ENCODE measurements around the gene PAPOLB.
"Not testable (repeated sequence)": the region's sequence is repeated elsewhere in the genome, so short reads cannot be mapped to it uniquely, and the experiment has no call there.

PAPOLB gene

DNA sequence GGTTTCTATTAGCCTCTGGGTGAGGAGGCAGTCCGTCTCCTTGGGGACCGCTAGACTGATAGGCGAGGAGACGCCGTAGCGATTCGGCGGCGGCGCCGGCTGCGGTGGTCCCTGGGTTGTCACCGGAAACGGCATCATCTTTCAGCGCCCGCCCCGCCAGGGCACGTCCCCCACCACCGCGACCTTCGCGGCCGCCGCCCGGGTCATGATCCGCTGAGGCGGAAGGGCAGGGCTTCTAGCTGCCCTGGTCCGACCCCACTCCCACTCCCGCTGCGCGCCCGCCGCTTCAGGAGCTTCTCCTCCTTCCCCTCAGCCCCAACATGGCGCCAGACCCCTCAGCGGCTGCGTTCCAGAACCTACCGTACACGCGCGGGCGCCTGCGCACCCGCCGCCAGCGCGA, at the start of gene PAPOLB:
Gene PAPOLB (minus strand): TSS at position 358 of the 400 bp plus-strand sequence. CDS start 220 bp downstream, at position 138.
- DNase-seq = peak; percentile 31

DNA sequence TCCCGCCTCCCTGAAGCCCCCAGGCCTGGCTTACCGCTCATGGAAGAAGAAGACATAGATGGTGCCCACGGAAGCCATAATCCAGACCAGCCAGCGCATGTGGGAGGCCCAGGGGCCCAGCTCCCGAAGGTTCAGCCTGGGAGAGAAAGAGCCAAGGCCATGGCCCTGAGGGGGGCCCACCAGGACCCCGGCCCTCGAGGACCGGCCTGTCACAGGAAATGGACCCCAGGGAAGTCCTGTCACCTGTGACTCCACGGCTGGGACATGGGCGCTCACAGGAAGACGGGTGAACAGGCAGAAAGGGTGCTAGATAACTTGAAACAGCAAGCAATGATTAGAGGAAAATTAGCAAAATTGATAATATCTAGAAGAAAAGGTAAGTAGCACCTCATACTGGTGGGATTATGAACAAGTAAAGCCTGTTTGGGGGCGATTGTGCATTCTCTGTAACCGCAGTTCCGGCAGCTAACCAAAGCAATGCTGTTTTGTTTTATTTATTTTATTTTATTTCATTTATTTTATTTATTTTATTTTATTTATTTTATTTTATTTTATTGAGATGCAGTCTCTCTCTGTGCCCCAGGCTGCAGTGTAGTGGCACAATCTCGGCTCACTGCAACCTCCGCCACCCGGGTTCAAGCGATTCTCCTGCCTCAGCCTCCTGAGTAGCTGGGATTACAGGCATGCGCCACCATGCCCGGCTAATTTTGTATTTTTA, 49.4 kb upstream of the PAPOLB start:
- no peak for DNase-seq

DNA sequence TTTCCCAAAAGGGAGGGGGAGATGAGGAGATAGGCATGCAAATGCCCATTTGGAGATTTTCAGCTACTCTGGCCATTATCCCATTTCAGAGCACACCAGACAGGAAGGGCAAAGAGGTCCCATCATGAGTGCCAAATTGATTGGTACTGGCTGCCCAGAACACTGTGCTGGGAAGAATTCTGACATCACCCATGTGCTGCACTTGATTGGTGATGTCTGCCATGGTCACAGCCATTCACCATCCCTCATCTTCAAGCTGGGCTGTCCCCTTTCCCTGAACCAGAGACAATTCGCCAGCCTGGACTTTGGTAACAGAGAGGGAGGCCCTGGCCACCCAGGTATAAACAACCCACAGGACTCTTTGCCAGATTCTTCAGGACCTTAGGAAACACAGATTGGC, 44.9 kb upstream of the PAPOLB start:
- DNase-seq = no peak

DNA sequence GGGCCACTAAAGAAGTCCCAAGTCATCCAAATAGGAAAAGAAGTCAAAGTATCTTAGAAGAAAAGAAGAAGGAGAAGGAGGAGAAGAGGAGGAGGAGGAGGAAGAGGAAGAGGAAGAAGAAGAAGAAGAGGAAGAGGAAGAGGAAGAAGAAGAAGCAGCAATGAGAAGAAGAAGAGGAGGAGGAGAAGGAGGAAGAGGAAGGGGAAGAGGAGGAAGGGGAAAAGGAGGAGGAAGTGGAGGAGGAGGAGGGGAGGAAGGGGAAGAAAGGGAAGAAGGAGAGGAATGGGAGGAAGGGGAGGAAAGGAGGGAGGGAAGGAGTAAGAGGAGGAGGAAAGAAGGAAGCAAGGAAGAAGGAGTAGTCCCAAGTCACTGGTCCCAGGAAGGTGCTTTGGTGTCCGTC, 43.3 kb upstream of the PAPOLB start:
- no peak for DNase-seq

DNA sequence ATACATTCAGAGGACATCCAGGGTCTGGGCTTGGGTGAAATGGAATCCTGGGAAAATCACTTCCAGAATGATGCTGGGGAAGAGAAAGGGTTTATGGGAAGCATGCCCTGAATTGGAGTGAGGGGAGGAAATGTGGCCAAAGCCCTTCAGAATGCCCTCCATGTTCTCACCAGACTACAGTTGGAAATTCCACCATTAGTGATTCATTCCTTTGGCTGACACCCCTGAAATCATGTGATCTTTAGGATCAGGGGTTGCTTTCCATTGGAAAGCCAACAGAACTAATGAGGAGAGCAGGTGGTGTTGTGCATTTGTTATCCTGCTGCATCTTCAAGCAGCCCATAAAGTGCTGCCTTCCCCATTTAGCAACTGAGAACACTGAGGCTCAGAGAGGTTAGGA, 42.5 kb upstream of the PAPOLB start:
- no peak for DNase-seq

GRCh38 chr7:4895766-4896165, 33.9 kb upstream of the PAPOLB start:
- no peak for DNase-seq

DNA sequence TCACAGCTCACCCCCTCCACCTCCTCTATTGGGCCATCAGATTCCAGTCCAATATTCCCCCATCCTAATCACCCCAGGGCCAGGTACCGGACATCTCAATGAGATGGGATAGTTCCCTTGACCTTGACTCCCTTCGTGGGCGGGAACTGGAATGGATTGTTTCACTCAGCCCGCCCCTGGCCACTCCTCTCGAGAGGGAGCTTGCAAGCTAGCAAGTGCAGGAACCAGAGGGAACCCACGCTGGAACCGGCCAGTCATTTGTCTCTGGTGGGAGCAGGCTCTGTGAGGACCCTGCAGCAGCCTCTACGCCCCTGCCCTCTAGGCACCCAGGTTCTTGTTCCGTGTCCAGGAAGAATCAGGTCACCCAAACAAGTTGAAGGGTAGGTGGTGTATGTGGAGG, 32.7 kb upstream of the PAPOLB start:
- DNase-seq = no peak

- DNase-seq = no peak
Observed at GRCh38 chr7:4893929-4894475, 32.2 kb upstream of the PAPOLB start.

DNA sequence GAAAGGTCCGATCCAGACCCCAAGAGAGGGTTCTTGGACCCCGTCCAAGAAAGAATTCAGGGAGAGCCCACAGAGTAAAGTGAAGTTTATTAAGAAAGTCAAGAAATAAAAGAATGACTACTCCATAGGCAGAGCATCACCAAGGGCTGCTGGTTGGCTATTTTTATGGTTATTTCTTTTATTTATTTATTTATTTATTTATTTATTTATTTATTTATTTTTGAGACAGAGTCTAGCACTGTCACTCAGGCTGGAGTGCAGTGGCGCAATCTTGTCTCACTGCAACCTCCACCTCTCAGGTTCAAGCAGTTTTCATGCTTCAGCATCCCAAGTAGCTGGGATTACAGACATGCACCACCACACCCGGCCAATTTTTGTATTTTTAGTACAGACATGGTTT, 31.4 kb upstream of the PAPOLB start:
- DNase-seq = not testable (repeated sequence)

GRCh38 chr7:4891522-4891921, 29.7 kb upstream of the PAPOLB start:
- not testable (repeated sequence) for DNase-seq

DNA sequence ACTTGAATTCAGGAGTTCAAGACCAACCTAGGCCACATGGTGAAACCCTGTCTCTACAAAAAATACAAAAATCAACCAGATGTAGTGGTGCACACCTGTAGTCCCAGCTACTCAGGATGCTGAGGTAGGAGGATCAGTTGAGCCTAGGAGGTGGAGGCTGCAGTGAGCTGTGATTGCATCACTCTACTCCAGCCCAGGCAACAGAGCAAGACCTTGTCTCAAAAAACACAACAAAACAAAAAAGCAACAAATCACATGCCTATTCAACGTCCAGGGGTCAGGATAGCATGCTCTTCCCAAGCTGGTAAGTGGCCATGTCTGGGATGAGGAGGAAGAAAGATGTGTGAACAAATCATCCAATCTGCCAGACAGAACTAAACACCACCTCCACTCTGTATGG, 27.9 kb upstream of the PAPOLB start:
- no peak for DNase-seq

- no peak for DNase-seq
Observed at GRCh38 chr7:4888161-4888560, 26.3 kb upstream of the PAPOLB start.

GRCh38 chr7:4886671-4887070, 24.8 kb upstream of the PAPOLB start:
- no peak for DNase-seq

DNA sequence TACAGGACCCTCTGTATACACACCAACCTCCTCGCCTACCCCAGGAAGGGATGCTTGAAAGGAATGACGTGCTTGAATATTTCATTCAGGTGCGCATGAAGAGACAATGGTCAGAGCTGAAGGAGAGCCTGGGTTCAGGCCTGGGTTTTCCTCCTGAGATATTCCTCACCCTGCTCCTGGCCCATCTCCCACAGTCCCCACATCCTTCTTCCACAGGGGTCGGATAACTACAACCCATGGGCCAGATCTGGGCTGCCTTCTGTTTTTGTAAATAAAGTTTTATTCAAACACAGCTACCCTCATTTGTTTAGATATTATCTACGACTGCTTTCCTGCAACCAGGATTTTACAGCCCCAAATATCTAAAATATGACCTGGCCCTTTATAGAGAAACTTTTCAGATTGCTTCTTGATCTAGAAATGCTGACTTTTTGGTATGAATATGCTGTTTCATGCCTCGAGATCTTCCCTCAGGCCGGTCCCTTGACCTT, 23.5 kb upstream of the PAPOLB start:
- no peak for DNase-seq

DNA sequence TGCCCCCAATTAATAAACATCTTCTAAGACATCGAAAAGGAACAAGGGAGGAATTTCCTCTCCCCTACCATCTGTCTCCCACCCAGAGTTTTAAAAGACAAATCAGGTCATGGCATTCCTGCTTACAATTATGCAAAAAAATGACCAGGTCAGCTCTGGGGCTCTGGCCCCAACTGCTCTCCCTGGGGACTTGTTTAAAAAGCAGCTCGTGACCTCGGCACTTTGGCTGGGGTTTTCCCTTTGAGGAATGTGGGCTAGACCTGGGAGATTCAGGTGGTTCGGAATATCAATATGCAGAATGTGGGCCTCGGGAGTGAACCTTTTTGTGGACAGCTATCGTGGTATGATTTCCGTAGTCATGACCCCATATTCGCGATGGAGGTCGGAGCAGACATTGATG, 22.3 kb upstream of the PAPOLB start:
- DNase-seq = no peak

DNA sequence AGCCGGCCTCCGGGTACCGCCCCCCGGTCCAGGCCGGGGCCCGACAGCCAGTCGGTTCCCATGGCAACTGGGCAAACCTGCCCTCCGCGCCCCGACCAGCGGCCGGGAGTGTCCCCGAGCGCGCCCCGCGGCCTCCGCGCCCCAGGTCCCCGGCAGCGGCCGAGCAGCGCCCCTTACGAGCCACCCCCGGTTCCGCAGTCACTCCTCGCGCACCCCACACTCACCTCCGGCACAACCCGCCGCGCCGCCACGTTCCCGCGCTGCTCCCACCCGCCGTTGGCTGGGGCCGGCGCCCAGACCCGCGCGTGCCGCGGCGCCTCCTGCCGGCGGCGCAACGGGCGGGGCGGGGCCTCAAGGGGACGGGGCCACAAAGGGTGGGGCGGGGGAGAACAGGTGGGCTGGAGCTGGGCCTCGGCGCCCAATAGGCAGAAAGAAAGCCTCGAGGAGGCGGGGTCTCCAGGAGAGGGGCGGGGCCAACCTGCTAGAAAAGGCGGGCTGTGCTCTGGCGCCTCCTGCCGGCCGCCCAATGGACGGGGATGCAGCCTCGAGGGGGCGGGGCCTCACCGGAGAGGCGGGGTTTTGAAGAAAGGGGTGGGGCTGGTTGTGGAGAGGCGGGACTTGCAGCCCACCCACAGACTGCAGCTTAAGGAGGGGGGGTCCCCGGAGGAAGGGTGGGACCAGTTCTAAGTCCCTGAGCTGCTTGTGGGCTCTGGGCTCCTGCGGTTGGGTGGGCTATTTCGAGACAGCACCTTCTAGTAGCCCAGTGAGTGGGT, 21.7 kb upstream of the PAPOLB start, which contains the start of gene RADIL:
Gene RADIL (minus strand): TSS at position 345 of the 773 bp plus-strand sequence. CDS start 5,577 bp downstream, outside the sequence.
- peak; percentile 91 for DNase-seq

DNA sequence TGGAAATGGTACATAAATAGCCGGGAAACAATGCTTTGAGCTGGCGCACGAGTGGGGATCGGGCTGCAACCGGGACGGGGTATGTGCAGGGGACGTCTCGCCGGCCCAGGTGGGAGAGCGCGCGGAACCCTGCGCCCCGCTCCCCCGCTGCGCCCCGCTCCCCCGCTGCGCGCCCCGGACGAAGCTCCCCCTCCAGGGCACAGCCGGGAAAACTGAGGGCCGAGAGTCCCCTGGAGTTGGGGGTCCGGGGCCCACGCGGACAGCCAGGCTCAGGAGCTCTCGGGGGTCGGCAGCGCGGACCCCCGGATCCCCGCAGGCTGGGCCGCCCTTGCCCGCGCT, 21.2 kb upstream of the PAPOLB start:
- DNase-seq = no peak

GRCh38 chr7:4882169-4883032, 20.6 kb upstream of the PAPOLB start:
- peak; percentile 68 for DNase-seq

GRCh38 chr7:4880218-4880617, 18.4 kb upstream of the PAPOLB start:
- DNase-seq = no peak

- no peak for DNase-seq
Observed at GRCh38 chr7:4879396-4880081, 17.7 kb upstream of the PAPOLB start.

DNA sequence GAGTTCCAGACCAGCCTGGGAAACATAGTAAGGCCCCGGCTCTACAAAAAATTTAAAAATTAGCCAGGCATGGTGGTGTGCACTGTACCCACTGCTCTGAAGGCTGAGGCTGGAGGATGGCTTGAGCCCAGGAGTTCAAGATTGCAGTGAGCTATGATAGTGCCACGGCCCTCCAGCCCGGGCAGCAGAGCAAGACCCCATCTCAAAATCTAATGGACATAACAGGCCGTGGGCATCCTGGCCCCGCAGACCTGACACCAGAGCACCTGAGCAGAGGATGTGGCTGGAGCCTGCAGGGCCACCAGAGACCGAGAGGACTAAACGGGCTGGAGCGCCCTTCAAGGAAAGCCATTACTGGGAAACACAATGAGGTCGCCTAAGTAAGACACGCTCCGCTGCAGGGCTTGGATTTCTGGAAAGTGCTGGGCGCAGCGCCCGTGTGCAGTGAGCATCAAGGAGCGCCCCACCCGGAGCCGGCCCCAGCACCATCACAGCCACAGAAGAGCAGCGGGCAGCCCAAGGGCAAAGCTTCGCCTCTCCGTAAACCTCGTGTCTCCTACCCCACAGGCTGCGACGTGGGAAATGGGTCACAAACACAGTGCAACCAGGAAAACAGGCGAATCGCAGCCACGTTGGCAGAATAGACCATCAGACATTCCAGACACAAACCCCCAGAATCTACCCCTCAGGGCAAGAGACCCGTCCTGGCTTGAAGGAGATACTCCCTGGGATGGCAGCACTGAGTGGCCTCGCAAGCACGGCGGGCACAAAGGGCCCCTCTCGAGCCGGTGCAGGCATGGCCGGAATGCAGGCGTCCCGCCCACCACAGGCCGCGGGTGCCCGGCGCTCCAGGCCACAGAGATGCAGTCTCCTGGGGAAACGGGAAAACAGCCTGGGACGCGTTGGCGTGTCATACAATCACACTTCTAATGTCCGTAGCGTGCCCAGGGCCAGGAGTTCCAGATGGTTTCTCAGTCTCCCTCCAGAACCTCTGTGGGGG, 16.8 kb upstream of the PAPOLB start:
- no peak for DNase-seq

All from fibroblast of skin of right biceps (primary cell).